RWPE1 (cell line): ENCODE data around the gene HPSE2.

Source experiments
- CTCF ChIA-PET: fragments of 350-600 bp; sonication (Branson Sonifier 250); formaldehyde crosslinking; extraction: SDS; loops from one replicate; lab custom pipeline; 2021; lab: Yijun Ruan, JAX
- POLR2A ChIA-PET: fragments of 400-600 bp; formaldehyde crosslinking; extraction: SDS; loops from one replicate; lab custom pipeline; 2020; ENCODE audit warnings: antibody characterized with exemption; ENCODE audit not compliant: low non-redundant PET; lab: Yijun Ruan, JAX
- DNase-seq: peaks from one replicate; pipeline ENCODE4 v3.0.0; 2012; ENCODE audit warnings: low spot score
- H3K27ac ChIP-seq: fragments of 450-650 bp; 2 replicates; pipeline ENCODE4 v1.5.1; 2017
- TF ChIP-seq, protein P1 (sequence below): fragments of 450-650 bp; conservative IDR thresholded peaks from 2 replicates; pipeline ENCODE4 v1.5.1; 2017; ENCODE audit warnings: low read depth, mild to moderate bottlenecking

Gene HPSE2

DNA sequence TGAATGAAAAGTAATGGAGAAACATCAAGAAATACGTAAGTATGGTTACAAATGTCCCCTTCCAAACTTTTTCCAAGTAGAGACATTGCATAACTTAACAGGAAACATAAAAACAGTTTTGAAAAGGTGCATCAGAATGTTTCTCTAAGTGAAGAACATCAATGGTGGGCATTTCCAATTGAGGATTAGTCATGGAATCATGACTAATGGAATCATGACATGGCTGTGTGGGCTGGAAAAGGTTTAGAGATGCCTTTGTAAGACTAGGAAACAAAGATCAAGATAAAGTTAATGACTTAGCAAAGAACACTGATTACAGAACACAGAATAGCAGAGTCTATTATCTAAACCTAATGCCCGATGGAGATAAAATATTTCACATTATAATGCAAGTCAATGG is 272.0 kb downstream of the HPSE2 start:
- ChIA-PET POLR2A (no interaction called here), CTCF (no interaction called here)
- TF ChIP-seq, protein P1, sequence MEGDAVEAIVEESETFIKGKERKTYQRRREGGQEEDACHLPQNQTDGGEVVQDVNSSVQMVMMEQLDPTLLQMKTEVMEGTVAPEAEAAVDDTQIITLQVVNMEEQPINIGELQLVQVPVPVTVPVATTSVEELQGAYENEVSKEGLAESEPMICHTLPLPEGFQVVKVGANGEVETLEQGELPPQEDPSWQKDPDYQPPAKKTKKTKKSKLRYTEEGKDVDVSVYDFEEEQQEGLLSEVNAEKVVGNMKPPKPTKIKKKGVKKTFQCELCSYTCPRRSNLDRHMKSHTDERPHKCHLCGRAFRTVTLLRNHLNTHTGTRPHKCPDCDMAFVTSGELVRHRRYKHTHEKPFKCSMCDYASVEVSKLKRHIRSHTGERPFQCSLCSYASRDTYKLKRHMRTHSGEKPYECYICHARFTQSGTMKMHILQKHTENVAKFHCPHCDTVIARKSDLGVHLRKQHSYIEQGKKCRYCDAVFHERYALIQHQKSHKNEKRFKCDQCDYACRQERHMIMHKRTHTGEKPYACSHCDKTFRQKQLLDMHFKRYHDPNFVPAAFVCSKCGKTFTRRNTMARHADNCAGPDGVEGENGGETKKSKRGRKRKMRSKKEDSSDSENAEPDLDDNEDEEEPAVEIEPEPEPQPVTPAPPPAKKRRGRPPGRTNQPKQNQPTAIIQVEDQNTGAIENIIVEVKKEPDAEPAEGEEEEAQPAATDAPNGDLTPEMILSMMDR: no peak
- no peak overlapping the region for H3K27ac ChIP-seq
- DNase-seq: no peak

DNA sequence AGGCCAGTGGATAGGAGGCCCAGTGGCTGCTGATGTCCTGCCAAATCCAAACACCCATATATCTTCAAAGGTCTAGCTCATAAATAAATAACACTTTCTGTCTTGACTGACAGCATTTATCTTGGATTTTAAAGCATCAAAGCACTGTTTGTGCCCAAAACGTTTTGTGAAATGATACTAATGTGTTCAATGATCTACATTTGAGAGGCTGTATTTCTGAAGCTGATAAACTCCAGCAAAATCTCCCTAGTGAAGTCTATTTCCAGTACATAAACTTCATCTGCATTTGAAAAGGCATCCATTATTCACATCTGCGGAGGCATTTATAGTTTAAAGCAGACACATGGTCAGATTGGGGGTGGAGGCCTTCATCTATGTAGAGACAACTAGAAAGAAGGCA is 276.3 kb downstream of the HPSE2 start:
- DNase-seq: no peak
- no peak overlapping the region for H3K27ac ChIP-seq
- POLR2A ChIA-PET: no interaction called here
- CTCF ChIA-PET: no interaction called here
- TF ChIP-seq, protein P1: no peak

DNA sequence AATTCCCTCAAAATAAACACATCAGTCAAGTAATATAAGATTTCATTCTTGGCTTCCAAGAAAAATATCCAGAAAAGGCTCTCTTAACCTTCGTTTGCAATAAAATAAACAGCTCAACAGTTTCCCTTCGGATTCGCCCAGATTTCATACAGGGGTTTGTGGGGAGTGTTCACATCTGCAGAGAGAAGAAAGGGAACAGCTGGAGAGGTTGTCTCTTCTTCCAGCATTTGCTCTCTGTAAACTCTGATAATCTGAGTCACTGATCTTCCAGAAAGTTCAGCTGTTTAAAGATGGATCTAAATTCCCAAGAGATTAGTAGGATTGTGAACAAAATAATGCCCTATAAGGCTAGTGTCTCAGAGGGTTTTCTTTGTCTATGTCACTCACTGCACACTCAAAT is 277.9 kb downstream of the HPSE2 start:
- ChIA-PET POLR2A (no interaction called here), CTCF (interaction anchor here (0.6 kb wide), 1 partner anchor 1043 kb away, joined by 6 read pairs; no protein-coding TSS in a partner anchor)
- TF ChIP-seq, protein P1: no peak
- no peak overlapping the region for H3K27ac ChIP-seq
- no peak for DNase-seq

DNA sequence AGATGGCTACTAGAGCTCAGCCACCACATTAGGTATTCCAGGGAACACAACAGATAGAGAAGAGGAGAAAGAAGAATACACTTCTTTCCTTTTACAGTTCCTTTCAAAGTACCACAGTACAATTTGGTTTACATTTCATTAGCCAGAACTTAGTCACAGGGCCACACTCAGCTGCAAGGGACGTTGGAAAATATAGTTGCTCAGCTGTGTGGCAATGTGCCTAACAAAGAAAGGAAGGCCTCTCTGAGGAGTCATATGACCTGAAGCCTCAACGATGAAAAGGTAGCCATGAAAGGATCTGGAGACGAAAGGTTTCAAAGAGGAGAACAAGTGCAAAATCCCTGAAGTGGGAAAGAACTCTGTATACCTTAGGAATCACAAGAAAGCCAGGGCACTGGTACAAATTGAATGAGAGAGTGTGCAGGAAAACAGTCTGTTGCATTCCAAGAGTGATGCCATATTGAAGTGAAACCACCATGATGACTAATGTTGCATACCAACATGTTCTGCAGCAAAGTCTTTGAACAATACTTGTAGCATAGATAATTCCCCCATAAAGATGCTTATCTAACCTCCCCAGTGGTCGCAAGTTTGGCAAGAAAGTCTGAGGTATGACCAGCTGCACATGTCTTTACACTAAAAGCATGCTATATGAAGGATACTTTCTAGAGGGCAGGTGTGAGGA is 278.9 kb downstream of the HPSE2 start:
- ChIA-PET POLR2A (no interaction called here), CTCF (interaction anchor here (0.6 kb wide), 1 partner anchor 182 kb away, joined by 3 read pairs; no protein-coding TSS in a partner anchor)
- TF ChIP-seq, protein P1: no peak
- H3K27ac ChIP-seq: no peak overlapping the region
- DNase-seq: no peak

DNA sequence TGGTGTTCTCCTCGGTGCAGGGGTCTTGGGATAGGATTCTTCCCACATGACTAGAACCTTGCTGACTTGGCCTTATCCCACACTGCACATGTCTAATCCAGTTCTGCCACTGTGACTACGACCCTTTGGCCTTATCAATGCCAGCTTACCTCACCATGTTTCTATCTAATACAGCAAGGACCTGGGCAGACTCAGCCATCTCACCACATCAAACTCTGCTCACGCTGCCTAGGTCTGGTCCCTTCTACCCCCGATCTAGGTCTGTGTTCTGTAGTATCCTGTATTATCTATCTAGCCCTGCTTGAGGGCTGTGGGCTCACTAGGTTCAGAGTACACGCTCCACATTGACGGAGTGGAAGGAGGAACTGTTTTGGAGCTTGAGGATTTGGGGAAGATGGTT is 282.4 kb downstream of the HPSE2 start:
- no peak overlapping the region for H3K27ac ChIP-seq
- POLR2A ChIA-PET: no interaction called here
- DNase-seq: no peak

DNA sequence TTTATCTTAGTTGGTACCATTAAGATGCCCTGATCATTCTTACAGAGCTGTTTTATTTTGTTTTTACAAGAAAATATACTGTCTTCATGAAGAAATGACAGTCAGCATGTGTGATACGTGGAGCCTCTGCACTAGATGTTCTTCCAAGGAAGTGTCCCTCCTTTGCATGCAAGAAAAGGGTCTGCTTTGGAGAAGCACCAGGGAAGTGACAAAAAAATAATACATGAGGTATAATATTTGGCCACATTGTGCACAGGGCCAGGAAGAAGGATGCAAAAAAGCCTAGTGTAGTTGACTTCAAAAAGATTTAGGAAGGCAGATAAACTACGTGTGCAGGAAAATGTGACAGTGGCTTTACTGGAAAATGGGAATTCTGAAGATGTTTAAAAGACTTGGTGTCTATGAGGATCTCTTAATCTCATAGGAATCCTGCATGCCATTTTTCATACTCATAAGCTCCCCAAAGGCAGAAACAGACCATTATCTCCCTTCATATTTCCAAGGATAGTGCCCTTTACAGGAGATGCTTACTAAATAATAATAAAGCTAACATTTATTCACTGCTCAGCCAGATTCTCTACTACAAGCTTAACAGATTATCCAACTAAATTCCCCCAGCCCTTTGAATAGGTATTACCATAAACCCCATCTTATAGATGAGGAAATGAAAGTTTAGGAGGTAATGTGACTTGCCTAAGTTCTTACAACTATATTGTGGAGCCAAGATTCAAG is 284.2 kb downstream of the HPSE2 start:
- DNase-seq: no peak
- no peak overlapping the region for H3K27ac ChIP-seq
- TF ChIP-seq, protein P1: no peak
- ChIA-PET POLR2A (no interaction called here), CTCF (no interaction called here)

More for the DNA sequence above, 282.4 kb downstream of the HPSE2 start:
- CTCF ChIA-PET: interaction anchor here (0.6 to 0.8 kb wide), 3 partner anchors 212 to 1173 kb away, joined by 3 to 11 read pairs (median 5); no protein-coding TSS in a partner anchor
- TF ChIP-seq, protein P1: no peak
